Mesenteric fat pad (tissue), 1 donor: ENCODE results near the gene SCML1. TPM values are rescaled to one million over a fixed set of nuclear protein-coding genes. Genes with fewer than 3 reads are reported as not detected.

ENCODE experiments used
- DNase-seq: peaks from one replicate; pipeline ENCODE4 v3.0.0-alpha.2; 2020; ENCODE audit warnings: low spot score
- long read RNA-seq: library from polyadenylated mRNA; unstranded; transcript quantifications from one replicate; pipeline ENCODE4 v2.0.0, GENCODE V29; 2020
- total RNA-seq: library from RNA; stranded (reverse); fragmentation: NEBNext Ultra II Directional; extraction: Animal tissue kit (Norgen Biotek cat#: 25700); gene quantifications from one replicate; pipeline ENCODE4 v1.2.1, GENCODE V29; 2021
- donor health status: DM: yes; HTN: yes; CAD: no.

The SCML1 gene
- 15.4 TPM for total RNA-seq
- long read RNA-seq, transcript SCML1-204 (6 exons, 2,704 nt), result minor isoform, 6 of 57 reads
- long read RNA-seq, transcript SCML1-203 (6 exons, 2,679 nt), result major isoform, 10 of 57 reads
- long read RNA-seq, partial matches to known transcripts, result 1 of 57 reads
- long read RNA-seq, other reads (novel, unspliced or antisense), result 39 of 57 reads

- peak; percentile 96 for DNase-seq
Measured at GRCh38 chrX:17736856-17737709, at the start of gene SCML1. SCML1 (plus strand) TSS chrX:17737493; CDS start chrX:17744187, 6,694 bp downstream.

- DNase-seq, result no peak
Measured at GRCh38 chrX:17687648-17688047, 49.6 kb upstream of the SCML1 start.

- DNase-seq, result no peak
Measured at GRCh38 chrX:17689971-17690409, 47.3 kb upstream of the SCML1 start.

GRCh38 chrX:17692709-17693346 is 44.5 kb upstream of the SCML1 start:
- DNase-seq, result no peak

- DNase-seq, result no peak
Measured at GRCh38 chrX:17697191-17697590, 40.1 kb upstream of the SCML1 start.

- no peak for DNase-seq
Measured at GRCh38 chrX:17700976-17701375, 36.3 kb upstream of the SCML1 start.

GRCh38 chrX:17703201-17703600 is 34.1 kb upstream of the SCML1 start:
- DNase-seq, result no peak

- no peak for DNase-seq
Measured at GRCh38 chrX:17705211-17705610, 32.1 kb upstream of the SCML1 start.

GRCh38 chrX:17706676-17707075 is 30.6 kb upstream of the SCML1 start:
- no peak for DNase-seq

GRCh38 chrX:17707731-17708130 is 29.6 kb upstream of the SCML1 start:
- DNase-seq, result no peak

GRCh38 chrX:17710871-17711301 is 26.4 kb upstream of the SCML1 start:
- DNase-seq, result no peak

GRCh38 chrX:17713288-17713687 is 24.0 kb upstream of the SCML1 start:
- DNase-seq, result no peak

- no peak for DNase-seq
Measured at GRCh38 chrX:17718649-17719165, 18.6 kb upstream of the SCML1 start.

- no peak for DNase-seq
Measured at GRCh38 chrX:17719711-17720110, 17.6 kb upstream of the SCML1 start.

- no peak for DNase-seq
Measured at GRCh38 chrX:17721715-17722114, 15.6 kb upstream of the SCML1 start.

GRCh38 chrX:17725181-17725580 is 12.1 kb upstream of the SCML1 start:
- DNase-seq, result no peak

- no peak for DNase-seq
Measured at GRCh38 chrX:17732138-17732783, 5.0 kb upstream of the SCML1 start.

GRCh38 chrX:17735406-17735805 is 1.9 kb upstream of the SCML1 start:
- DNase-seq, result no peak

- no peak for DNase-seq
Measured at GRCh38 chrX:17736478-17736855, 826 bp upstream of the SCML1 start.

GRCh38 chrX:17737710-17737985 is 355 bp downstream of the SCML1 start:
- no peak for DNase-seq

- DNase-seq, result no peak
Measured at GRCh38 chrX:17737986-17738713, 857 bp downstream of the SCML1 start.
